ENCODE results near the gene ZNF467.

The ZNF467 gene

GRCh38 chr7:149773446-149774236 is at the start of gene ZNF467:
Gene ZNF467 (minus strand): TSS chr7:149773588. CDS start chr7:149771032, 2,556 bp downstream.
- Histone ChIP-seq H3K9me3 (ENCODE audit: insufficient read depth, low read length, severe bottlenecking) (no peaks in the 10 kb centered on the region), H3K4me1 (ENCODE audit: insufficient read depth, low read length) (peaks cover 23% of the 10 kb centered on the region), H3K27ac (ENCODE audit: low read length) (peak within 1 kb of the TSS; percentile 55; the same call in 1 of the 2 replicates), H3K9ac (ENCODE audit: low read depth, low read length) (peak within 1 kb of the TSS; percentile 64), H3K4me2 (ENCODE audit: insufficient read depth, low read length) (peak within 1 kb of the TSS; percentile 90), H3K27me3 (ENCODE audit: insufficient read depth, low read length, poor library complexity) (peaks cover 23% of the 10 kb centered on the region), H3K4me3 (ENCODE audit: low read depth in 1 of 2, low read length in 2 of 2) (peak within 1 kb of the TSS; percentile 48 to 86), H3K36me3 (ENCODE audit: insufficient read depth, low read length) (no peaks in the 10 kb centered on the region; the same call in 1 of the 2 replicates), H3K79me2 (ENCODE audit: insufficient read depth, low read length) (no peaks in the 10 kb centered on the region), H2AFZ (ENCODE audit: low read depth, low read length) (peak within 1 kb of the TSS; percentile 65), H4K20me1 (ENCODE audit: insufficient read depth, low read length) (peaks cover 13% of the 10 kb centered on the region)
- TF ChIP-seq CTCF (IDR thresholded peaks at IDR 0.05; ENCODE audit: borderline replicate concordance, extremely low read depth, low read length, poor library complexity, severe bottlenecking) (no peak), EZH2 (IDR thresholded peaks at IDR 0.05; ENCODE audit: borderline replicate concordance, low read depth, low read length, severe bottlenecking) (no peak)
- DNase-seq (peak; percentile 63), ATAC-seq (ENCODE audit: insufficient read depth, low read depth) (peak; percentile 23)

GRCh38 chr7:149822353-149822943 is 49.1 kb upstream of the ZNF467 start:
- Histone ChIP-seq H3K27ac (ENCODE audit: low read length) (no peak overlapping the region), H3K4me1 (ENCODE audit: insufficient read depth, low read length) (no peaks in the 10 kb centered on the region), H3K79me2 (ENCODE audit: insufficient read depth, low read length) (no peaks in the 10 kb centered on the region), H3K36me3 (ENCODE audit: insufficient read depth, low read length) (no peaks in the 10 kb centered on the region), H3K4me2 (ENCODE audit: insufficient read depth, low read length) (no peak overlapping the region), H3K4me3 (ENCODE audit: low read depth in 1 of 2, low read length in 2 of 2) (no peak overlapping the region), H3K9ac (ENCODE audit: low read depth, low read length) (no peak overlapping the region), H3K9me3 (ENCODE audit: insufficient read depth, low read length, severe bottlenecking) (no peaks in the 10 kb centered on the region), H4K20me1 (ENCODE audit: insufficient read depth, low read length) (peaks cover 4% of the 10 kb centered on the region; the same call in 1 of the 2 replicates), H3K27me3 (ENCODE audit: insufficient read depth, low read length, poor library complexity) (no peaks in the 10 kb centered on the region), H2AFZ (ENCODE audit: low read depth, low read length) (no peak overlapping the region)
- no peak for DNase-seq
- no peak for ATAC-seq (ENCODE audit: insufficient read depth, low read depth)
- TF ChIP-seq EZH2 (IDR thresholded peaks at IDR 0.05; ENCODE audit: borderline replicate concordance, low read depth, low read length, severe bottlenecking) (no peak), CTCF (IDR thresholded peaks at IDR 0.05; ENCODE audit: borderline replicate concordance, extremely low read depth, low read length, poor library complexity, severe bottlenecking) (no peak)

- H3K4me3 ChIP-seq (ENCODE audit: low read depth in 1 of 2, low read length in 2 of 2), result no peak overlapping the region
- H3K79me2 ChIP-seq (ENCODE audit: insufficient read depth, low read length), result no peaks in the 10 kb centered on the region
These were observed 48.1 kb upstream of the ZNF467 start for GRCh38 chr7:149821191-149822148.

More at GRCh38 chr7:149821191-149822148, 48.1 kb upstream of the ZNF467 start:
- ATAC-seq (ENCODE audit: insufficient read depth, low read depth) (no peak), DNase-seq (no peak)
- TF ChIP-seq CTCF (IDR thresholded peaks at IDR 0.05; ENCODE audit: borderline replicate concordance, extremely low read depth, low read length, poor library complexity, severe bottlenecking) (no peak), EZH2 (IDR thresholded peaks at IDR 0.05; ENCODE audit: borderline replicate concordance, low read depth, low read length, severe bottlenecking) (no peak)
- Histone ChIP-seq H3K9me3 (ENCODE audit: insufficient read depth, low read length, severe bottlenecking) (no peaks in the 10 kb centered on the region), H4K20me1 (ENCODE audit: insufficient read depth, low read length) (peaks cover 4% of the 10 kb centered on the region; the same call in 1 of the 2 replicates), H3K9ac (ENCODE audit: low read depth, low read length) (no peak overlapping the region), H3K27ac (ENCODE audit: low read length) (no peak overlapping the region), H3K4me2 (ENCODE audit: insufficient read depth, low read length) (no peak overlapping the region), H3K36me3 (ENCODE audit: insufficient read depth, low read length) (no peaks in the 10 kb centered on the region), H3K4me1 (ENCODE audit: insufficient read depth, low read length) (no peaks in the 10 kb centered on the region), H2AFZ (ENCODE audit: low read depth, low read length) (no peak overlapping the region), H3K27me3 (ENCODE audit: insufficient read depth, low read length, poor library complexity) (no peaks in the 10 kb centered on the region)
